K562 (cell line): Measurements from ENCODE around the gene AP3M1. TPM values are rescaled to one million over a fixed set of nuclear protein-coding genes. Genes with fewer than 3 reads are reported as not detected.

ENCODE experiments used
- BRF1 ChIP-seq: IDR thresholded peaks from 3 replicates; pipeline ENCODE4 v1.6.1; 2011; ENCODE audit warnings: borderline replicate concordance, mild to moderate bottlenecking; ENCODE audit not compliant: insufficient read length; ENCODE audit errors: extremely low read depth
- C11orf30 ChIP-seq: fragments of 450-650 bp; IDR thresholded peaks from 2 replicates; pipeline ENCODE4 v1.6.1; 2016; ENCODE audit warnings: low read depth, mild to moderate bottlenecking
- ETV1 ChIP-seq: fragments of 450-650 bp; conservative IDR thresholded peaks from 2 replicates; pipeline ENCODE4 v1.6.1; 2016; ENCODE audit warnings: missing genetic modification characterization, control low read depth, low read depth, missing compliant biosample characterization
- FOXA1 ChIP-seq: fragments of 450-650 bp; IDR thresholded peaks from 2 replicates; pipeline ENCODE4 v1.6.1; 2016; ENCODE audit warnings: mild to moderate bottlenecking, borderline replicate concordance
- FOXJ3 ChIP-seq: sonication (generic); formaldehyde crosslinking; IDR thresholded peaks from 2 replicates; pipeline ENCODE4 v1.4.0; 2020; ENCODE audit warnings: mild to moderate bottlenecking, missing genetic modification reagents
- FOXK2 ChIP-seq, 2 experiments: fragments of 450-650 bp; IDR thresholded peaks in 1 of 2; conservative IDR thresholded peaks in 1 of 2; 2 replicates each; pipeline ENCODE4 v1.6.1; 2016; ENCODE audit warnings: low read depth in 2 of 2, mild to moderate bottlenecking in 1 of 2
- HDAC6 ChIP-seq: IDR thresholded peaks from 2 replicates; pipeline ENCODE4 v1.6.1; 2012; ENCODE audit warnings: low read depth, mild to moderate bottlenecking, control low read depth, inconsistent platforms, low read length, moderate library complexity
- MAFF ChIP-seq: IDR thresholded peaks from 2 replicates; pipeline ENCODE4 v1.6.1; 2012; ENCODE audit warnings: low read length, improper control_type of control experiment
- MAFG ChIP-seq: fragments of 450-650 bp; conservative IDR thresholded peaks from 2 replicates; pipeline ENCODE4 v1.6.1; 2016; ENCODE audit warnings: missing genetic modification characterization, missing compliant biosample characterization
- MCM7 ChIP-seq, 2 experiments: fragments of 450-650 bp; IDR thresholded peaks; 2 replicates each; pipeline ENCODE4 v1.6.1; 2016 to 2018
- MYC ChIP-seq, 2 experiments: fragments of 250-450 bp in 1 of 2; sonication (Bioruptor Pico) in 1 of 2; IDR thresholded peaks; 2 replicates each; pipeline versions ENCODE4 v1.5.1 to v1.6.1; 2012 to 2021; ENCODE audit warnings: low read depth in 2 of 2, borderline replicate concordance in 1 of 2, improper control_type of control experiment in 1 of 2, low read length in 1 of 2, mild to moderate bottlenecking in 1 of 2, moderate library complexity in 1 of 2
- POLR2G ChIP-seq: fragments of 200-400 bp; formaldehyde crosslinking; IDR thresholded peaks from 2 replicates; pipeline ENCODE4 v1.6.1; 2017; ENCODE audit warnings: low read depth, mild to moderate bottlenecking, antibody characterized with exemption, low read length, moderate library complexity
- SAP30 ChIP-seq: fragments of 200-600 bp; sonication (generic); IDR thresholded peaks from 2 replicates; pipeline ENCODE4 v1.6.1; 2012; ENCODE audit warnings: borderline replicate concordance, low read depth, mild to moderate bottlenecking, moderate library complexity, low read length, control low read depth, inconsistent platforms; ENCODE audit not compliant: insufficient read depth, poor library complexity, severe bottlenecking
- SIRT6 ChIP-seq: IDR thresholded peaks from one replicate; pipeline ENCODE4 v1.6.1; 2012; ENCODE audit warnings: low read depth, mild to moderate bottlenecking, control low read depth, inconsistent platforms, low read length, moderate library complexity
- TRIM24 ChIP-seq, 2 experiments: fragments of 450-650 bp; IDR thresholded peaks; 2 replicates each; pipeline ENCODE4 v1.6.1; 2016
- ZNF133 ChIP-seq: fragments of 250-450 bp; sonication (Bioruptor Pico); IDR thresholded peaks from 2 replicates; pipeline ENCODE4 v1.4.0; 2020; ENCODE audit warnings: mild to moderate bottlenecking
- polyA plus RNA-seq, 8 experiments: library from polyadenylated mRNA; depleted of rRNA in 4 of 8; stranded (reverse) in 5 of 8; unstranded in 3 of 8; fragments of >200 nt; fragmentation: Nextera tagmentation in 2 of 8; fragmentation: Illumina TruSeq in 1 of 8; extraction: Ambion mirVana in 2 of 8; extraction: Trizol in 1 of 8; gene quantifications; 2 replicates each; pipeline versions ENCODE4 v1.2.1 to v1.2.3, GENCODE V29; 2011 to 2014; ENCODE audit warnings: inconsistent platforms in 1 of 8, missing spikeins in 1 of 8
- total RNA-seq, 7 experiments: library from RNA; depleted of rRNA in 6 of 7; stranded (reverse); fragments of >200 nt in 6 of 7; fragmentation: Illumina TruSeq in 2 of 7; extraction: Trizol in 2 of 7; gene quantifications; 2 replicates each; pipeline versions ENCODE4 v1.2.1 to v1.2.3, GENCODE V29; 2011 to 2021; ENCODE audit warnings: low replicate concordance in 1 of 7
- TF ChIP-seq, protein P1 (sequence below): IDR thresholded peaks from 3 replicates; pipeline ENCODE4 v1.6.1; 2011; ENCODE audit warnings: borderline replicate concordance, mild to moderate bottlenecking; ENCODE audit not compliant: insufficient read length, insufficient read depth
- TF ChIP-seq, protein P2 (sequence below): fragments of 250-450 bp; sonication (Bioruptor Pico); IDR thresholded peaks from 2 replicates; pipeline ENCODE4 v1.5.0; 2020; ENCODE audit warnings: mild to moderate bottlenecking, borderline replicate concordance
- TF ChIP-seq, protein P3 (sequence below): fragments of 150-350 bp; conservative IDR thresholded peaks from 2 replicates; pipeline ENCODE4 v1.6.1; 2014; ENCODE audit warnings: low read length

Gene AP3M1
- total and polyA plus RNA-seq, 9 of the 15 experiments (the other 6 are each of a cell fraction or from before 2014, with no cell fraction given): 44.3 to 135 (median 67.6) TPM

DNA sequence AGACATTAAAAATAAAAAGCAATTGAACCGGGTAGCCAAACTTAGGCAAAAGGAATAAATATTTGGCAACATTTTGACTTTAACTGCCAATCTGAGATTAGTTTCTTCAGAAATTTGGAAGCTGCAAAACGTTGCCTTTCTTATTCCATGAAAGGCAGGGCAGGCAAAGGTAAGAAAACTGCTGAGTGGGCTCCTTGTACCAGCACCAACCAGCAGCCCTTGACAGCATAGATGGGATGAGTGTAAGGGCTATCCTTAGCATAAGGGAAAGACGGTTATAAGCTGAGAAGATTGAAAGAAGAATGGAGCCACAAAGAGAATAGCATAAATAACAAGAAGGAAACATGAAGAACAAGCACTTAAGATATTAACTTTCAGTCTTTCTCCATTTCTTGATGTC is 28.6 kb downstream of the AP3M1 start (continued):
- no peak for TF ChIP-seq SAP30
- TF ChIP-seq MYC (IDR thresholded peaks at IDR 0.05; ENCODE audit: low read depth, low read length): no peak
- no peak for TF ChIP-seq MYC (CRISPR knock-in tag; IDR thresholded peaks at IDR 0.05; ENCODE audit: borderline replicate concordance, low read depth)
- TF ChIP-seq TRIM24 (IDR thresholded peaks at IDR 0.05): no peak
- TF ChIP-seq FOXJ3 (CRISPR knock-in tag): no peak
- TF ChIP-seq MAFG (tag): peak; percentile 42; the same call in 1 of the 2 replicates
- no peak for TF ChIP-seq SIRT6
- TF ChIP-seq HDAC6: no peak
- TF ChIP-seq BRF1: no peak
- peak; percentile 45 for TF ChIP-seq MAFF
- TF ChIP-seq POLR2G: peak; percentile 42; the same call in 1 of the 2 replicates
- TF ChIP-seq, protein P1, sequence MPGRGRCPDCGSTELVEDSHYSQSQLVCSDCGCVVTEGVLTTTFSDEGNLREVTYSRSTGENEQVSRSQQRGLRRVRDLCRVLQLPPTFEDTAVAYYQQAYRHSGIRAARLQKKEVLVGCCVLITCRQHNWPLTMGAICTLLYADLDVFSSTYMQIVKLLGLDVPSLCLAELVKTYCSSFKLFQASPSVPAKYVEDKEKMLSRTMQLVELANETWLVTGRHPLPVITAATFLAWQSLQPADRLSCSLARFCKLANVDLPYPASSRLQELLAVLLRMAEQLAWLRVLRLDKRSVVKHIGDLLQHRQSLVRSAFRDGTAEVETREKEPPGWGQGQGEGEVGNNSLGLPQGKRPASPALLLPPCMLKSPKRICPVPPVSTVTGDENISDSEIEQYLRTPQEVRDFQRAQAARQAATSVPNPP: no peak
- TF ChIP-seq, protein P2, sequence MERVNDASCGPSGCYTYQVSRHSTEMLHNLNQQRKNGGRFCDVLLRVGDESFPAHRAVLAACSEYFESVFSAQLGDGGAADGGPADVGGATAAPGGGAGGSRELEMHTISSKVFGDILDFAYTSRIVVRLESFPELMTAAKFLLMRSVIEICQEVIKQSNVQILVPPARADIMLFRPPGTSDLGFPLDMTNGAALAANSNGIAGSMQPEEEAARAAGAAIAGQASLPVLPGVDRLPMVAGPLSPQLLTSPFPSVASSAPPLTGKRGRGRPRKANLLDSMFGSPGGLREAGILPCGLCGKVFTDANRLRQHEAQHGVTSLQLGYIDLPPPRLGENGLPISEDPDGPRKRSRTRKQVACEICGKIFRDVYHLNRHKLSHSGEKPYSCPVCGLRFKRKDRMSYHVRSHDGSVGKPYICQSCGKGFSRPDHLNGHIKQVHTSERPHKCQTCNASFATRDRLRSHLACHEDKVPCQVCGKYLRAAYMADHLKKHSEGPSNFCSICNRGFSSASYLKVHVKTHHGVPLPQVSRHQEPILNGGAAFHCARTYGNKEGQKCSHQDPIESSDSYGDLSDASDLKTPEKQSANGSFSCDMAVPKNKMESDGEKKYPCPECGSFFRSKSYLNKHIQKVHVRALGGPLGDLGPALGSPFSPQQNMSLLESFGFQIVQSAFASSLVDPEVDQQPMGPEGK: no peak
- no peak for TF ChIP-seq MCM7 (IDR thresholded peaks at IDR 0.05)
- no peak for TF ChIP-seq FOXK2 (conservative IDR thresholded peaks at IDR 0.05 in 1 of 2, IDR thresholded peaks at IDR 0.05 in 1 of 2; ENCODE audit: low read depth in 2 of 2)
- peak; percentile 80 for TF ChIP-seq C11orf30
- TF ChIP-seq FOXA1: no peak
- TF ChIP-seq, protein P3, sequence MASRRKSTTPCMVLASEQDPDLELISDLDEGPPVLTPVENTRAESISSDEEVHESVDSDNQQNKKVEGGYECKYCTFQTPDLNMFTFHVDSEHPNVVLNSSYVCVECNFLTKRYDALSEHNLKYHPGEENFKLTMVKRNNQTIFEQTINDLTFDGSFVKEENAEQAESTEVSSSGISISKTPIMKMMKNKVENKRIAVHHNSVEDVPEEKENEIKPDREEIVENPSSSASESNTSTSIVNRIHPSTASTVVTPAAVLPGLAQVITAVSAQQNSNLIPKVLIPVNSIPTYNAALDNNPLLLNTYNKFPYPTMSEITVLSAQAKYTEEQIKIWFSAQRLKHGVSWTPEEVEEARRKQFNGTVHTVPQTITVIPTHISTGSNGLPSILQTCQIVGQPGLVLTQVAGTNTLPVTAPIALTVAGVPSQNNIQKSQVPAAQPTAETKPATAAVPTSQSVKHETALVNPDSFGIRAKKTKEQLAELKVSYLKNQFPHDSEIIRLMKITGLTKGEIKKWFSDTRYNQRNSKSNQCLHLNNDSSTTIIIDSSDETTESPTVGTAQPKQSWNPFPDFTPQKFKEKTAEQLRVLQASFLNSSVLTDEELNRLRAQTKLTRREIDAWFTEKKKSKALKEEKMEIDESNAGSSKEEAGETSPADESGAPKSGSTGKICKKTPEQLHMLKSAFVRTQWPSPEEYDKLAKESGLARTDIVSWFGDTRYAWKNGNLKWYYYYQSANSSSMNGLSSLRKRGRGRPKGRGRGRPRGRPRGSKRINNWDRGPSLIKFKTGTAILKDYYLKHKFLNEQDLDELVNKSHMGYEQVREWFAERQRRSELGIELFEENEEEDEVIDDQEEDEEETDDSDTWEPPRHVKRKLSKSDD: no peak
- no peak for TF ChIP-seq ETV1 (tag)
- no peak for TF ChIP-seq ZNF133 (CRISPR knock-in tag)
